ENCODE data around the gene PRDM2. TPM values are rescaled to one million over a fixed set of nuclear protein-coding genes. Genes with fewer than 3 reads are reported as not detected.

The PRDM2 gene
- total RNA-seq, 1 donor, result 124 TPM

GRCh38 chr1:13826009-13826408 is 126.0 kb downstream of the PRDM2 start:
- no peaks in the 10 kb centered on the region for H3K27me3 ChIP-seq (ENCODE audit: insufficient read depth, low read length)
- no peaks in the 10 kb centered on the region for H3K4me1 ChIP-seq (ENCODE audit: insufficient read depth, low read length)
- no peaks in the 10 kb centered on the region for H3K9me3 ChIP-seq (ENCODE audit: low read depth, low read length)
- H3K4me3 ChIP-seq (ENCODE audit: low read length), result no peak overlapping the region

GRCh38 chr1:13826591-13826990 is 126.6 kb downstream of the PRDM2 start:
- H3K9me3 ChIP-seq (ENCODE audit: low read depth, low read length), result no peaks in the 10 kb centered on the region
- no peak overlapping the region for H3K4me3 ChIP-seq (ENCODE audit: low read length)
- H3K27me3 ChIP-seq (ENCODE audit: insufficient read depth, low read length), result no peaks in the 10 kb centered on the region
- H3K4me1 ChIP-seq (ENCODE audit: insufficient read depth, low read length), result no peaks in the 10 kb centered on the region

- Histone ChIP-seq H3K27me3 (ENCODE audit: insufficient read depth, low read length) (no peaks in the 10 kb centered on the region), H3K4me3 (ENCODE audit: low read length) (no peak overlapping the region), H3K9me3 (ENCODE audit: low read depth, low read length) (no peaks in the 10 kb centered on the region), H3K4me1 (ENCODE audit: insufficient read depth, low read length) (no peaks in the 10 kb centered on the region)
Observed at GRCh38 chr1:13828454-13829151, 128.6 kb downstream of the PRDM2 start.

- no peaks in the 10 kb centered on the region for H3K4me1 ChIP-seq (ENCODE audit: insufficient read depth, low read length)
- no peak overlapping the region for H3K4me3 ChIP-seq (ENCODE audit: low read length)
- no peaks in the 10 kb centered on the region for H3K27me3 ChIP-seq (ENCODE audit: insufficient read depth, low read length)
- no peaks in the 10 kb centered on the region for H3K9me3 ChIP-seq (ENCODE audit: low read depth, low read length)
Observed at GRCh38 chr1:13829152-13829769, 129.3 kb downstream of the PRDM2 start.

GRCh38 chr1:13830170-13830569 is 130.2 kb downstream of the PRDM2 start:
- no peaks in the 10 kb centered on the region for H3K27me3 ChIP-seq (ENCODE audit: insufficient read depth, low read length)
- H3K4me3 ChIP-seq (ENCODE audit: low read length), result no peak overlapping the region
- no peaks in the 10 kb centered on the region for H3K9me3 ChIP-seq (ENCODE audit: low read depth, low read length)
- H3K4me1 ChIP-seq (ENCODE audit: insufficient read depth, low read length), result no peaks in the 10 kb centered on the region

GRCh38 chr1:13830616-13831280 is 130.8 kb downstream of the PRDM2 start:
- Histone ChIP-seq H3K4me3 (ENCODE audit: low read length) (no peak overlapping the region), H3K27me3 (ENCODE audit: insufficient read depth, low read length) (no peaks in the 10 kb centered on the region), H3K4me1 (ENCODE audit: insufficient read depth, low read length) (no peaks in the 10 kb centered on the region), H3K9me3 (ENCODE audit: low read depth, low read length) (no peaks in the 10 kb centered on the region)

GRCh38 chr1:13832100-13832499 is 132.1 kb downstream of the PRDM2 start:
- no peak overlapping the region for H3K4me3 ChIP-seq (ENCODE audit: low read length)
- no peaks in the 10 kb centered on the region for H3K4me1 ChIP-seq (ENCODE audit: insufficient read depth, low read length)
- H3K9me3 ChIP-seq (ENCODE audit: low read depth, low read length), result no peaks in the 10 kb centered on the region
- no peaks in the 10 kb centered on the region for H3K27me3 ChIP-seq (ENCODE audit: insufficient read depth, low read length)

GRCh38 chr1:13832536-13832935 is 132.5 kb downstream of the PRDM2 start:
- no peaks in the 10 kb centered on the region for H3K9me3 ChIP-seq (ENCODE audit: low read depth, low read length)
- no peaks in the 10 kb centered on the region for H3K4me1 ChIP-seq (ENCODE audit: insufficient read depth, low read length)
- H3K27me3 ChIP-seq (ENCODE audit: insufficient read depth, low read length), result no peaks in the 10 kb centered on the region
- no peak overlapping the region for H3K4me3 ChIP-seq (ENCODE audit: low read length)

- Histone ChIP-seq H3K4me3 (ENCODE audit: low read length) (no peak overlapping the region), H3K4me1 (ENCODE audit: insufficient read depth, low read length) (no peaks in the 10 kb centered on the region), H3K27me3 (ENCODE audit: insufficient read depth, low read length) (no peaks in the 10 kb centered on the region), H3K9me3 (ENCODE audit: low read depth, low read length) (no peaks in the 10 kb centered on the region)
Observed at GRCh38 chr1:13836136-13836535, 136.1 kb downstream of the PRDM2 start.

- no peaks in the 10 kb centered on the region for H3K4me1 ChIP-seq (ENCODE audit: insufficient read depth, low read length)
- H3K9me3 ChIP-seq (ENCODE audit: low read depth, low read length), result no peaks in the 10 kb centered on the region
- H3K4me3 ChIP-seq (ENCODE audit: low read length), result no peak overlapping the region
- peaks cover 3% of the 10 kb centered on the region for H3K27me3 ChIP-seq (ENCODE audit: insufficient read depth, low read length)
Observed at GRCh38 chr1:13836631-13837030, 136.6 kb downstream of the PRDM2 start.

GRCh38 chr1:13838236-13838635 is 138.2 kb downstream of the PRDM2 start:
- no peaks in the 10 kb centered on the region for H3K4me1 ChIP-seq (ENCODE audit: insufficient read depth, low read length)

GRCh38 chr1:13842497-13842896 is 142.5 kb downstream of the PRDM2 start:
- Histone ChIP-seq H3K4me1 (ENCODE audit: insufficient read depth, low read length) (no peaks in the 10 kb centered on the region), H3K9me3 (ENCODE audit: low read depth, low read length) (no peaks in the 10 kb centered on the region), H3K27me3 (ENCODE audit: insufficient read depth, low read length) (peaks cover 10% of the 10 kb centered on the region), H3K4me3 (ENCODE audit: low read length) (no peak overlapping the region)

More at GRCh38 chr1:13838236-13838635, 138.2 kb downstream of the PRDM2 start:
- H3K9me3 ChIP-seq (ENCODE audit: low read depth, low read length), result no peaks in the 10 kb centered on the region
- no peak overlapping the region for H3K4me3 ChIP-seq (ENCODE audit: low read length)
- peaks cover 5% of the 10 kb centered on the region for H3K27me3 ChIP-seq (ENCODE audit: insufficient read depth, low read length)

GRCh38 chr1:13851726-13852125 is 151.7 kb downstream of the PRDM2 start:
- H3K27me3 ChIP-seq (ENCODE audit: insufficient read depth, low read length), result no peaks in the 10 kb centered on the region

GRCh38 chr1:13855554-13855953 is 155.6 kb downstream of the PRDM2 start:
- H3K4me1 ChIP-seq (ENCODE audit: insufficient read depth, low read length), result no peaks in the 10 kb centered on the region
- H3K9me3 ChIP-seq (ENCODE audit: low read depth, low read length), result no peaks in the 10 kb centered on the region
- H3K27me3 ChIP-seq (ENCODE audit: insufficient read depth, low read length), result no peaks in the 10 kb centered on the region
- no peak overlapping the region for H3K4me3 ChIP-seq (ENCODE audit: low read length)

More at GRCh38 chr1:13851726-13852125, 151.7 kb downstream of the PRDM2 start:
- no peak overlapping the region for H3K4me3 ChIP-seq (ENCODE audit: low read length)
- H3K9me3 ChIP-seq (ENCODE audit: low read depth, low read length), result no peaks in the 10 kb centered on the region
- H3K4me1 ChIP-seq (ENCODE audit: insufficient read depth, low read length), result no peaks in the 10 kb centered on the region

GRCh38 chr1:13860031-13860430 is 160.0 kb downstream of the PRDM2 start:
- H3K4me3 ChIP-seq (ENCODE audit: low read length), result no peak overlapping the region
- H3K27me3 ChIP-seq (ENCODE audit: insufficient read depth, low read length), result no peaks in the 10 kb centered on the region
- no peaks in the 10 kb centered on the region for H3K4me1 ChIP-seq (ENCODE audit: insufficient read depth, low read length)
- H3K9me3 ChIP-seq (ENCODE audit: low read depth, low read length), result no peaks in the 10 kb centered on the region
